ENCODE measurements around the gene XYLT1. TPM values are rescaled to one million over a fixed set of nuclear protein-coding genes. Genes with fewer than 3 reads are reported as not detected.

XYLT1 gene
- polyA plus RNA-seq, 5 donors: 4.9 to 7.2 (median 6.4) TPM

DNA sequence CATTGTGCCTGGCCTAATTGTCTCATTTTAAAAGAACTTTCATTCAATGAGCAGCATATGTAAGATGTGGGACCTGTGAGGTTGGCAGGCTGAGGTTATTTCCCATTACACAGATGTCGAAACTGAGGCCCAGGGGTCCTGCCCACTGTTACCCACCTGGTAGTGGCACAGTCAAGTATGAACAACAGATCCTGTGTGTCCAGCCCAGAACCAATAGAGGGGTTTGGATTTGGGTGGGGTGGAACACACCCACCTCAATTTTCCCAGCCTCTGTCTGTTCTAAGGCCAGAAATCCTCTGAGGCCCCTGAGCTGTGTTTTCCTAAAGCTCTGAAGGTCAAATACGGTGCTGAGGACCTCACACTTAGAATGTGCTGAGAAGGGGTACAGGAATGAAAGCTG is 179.5 kb downstream of the XYLT1 start:
- DNase-seq: no peak

DNA sequence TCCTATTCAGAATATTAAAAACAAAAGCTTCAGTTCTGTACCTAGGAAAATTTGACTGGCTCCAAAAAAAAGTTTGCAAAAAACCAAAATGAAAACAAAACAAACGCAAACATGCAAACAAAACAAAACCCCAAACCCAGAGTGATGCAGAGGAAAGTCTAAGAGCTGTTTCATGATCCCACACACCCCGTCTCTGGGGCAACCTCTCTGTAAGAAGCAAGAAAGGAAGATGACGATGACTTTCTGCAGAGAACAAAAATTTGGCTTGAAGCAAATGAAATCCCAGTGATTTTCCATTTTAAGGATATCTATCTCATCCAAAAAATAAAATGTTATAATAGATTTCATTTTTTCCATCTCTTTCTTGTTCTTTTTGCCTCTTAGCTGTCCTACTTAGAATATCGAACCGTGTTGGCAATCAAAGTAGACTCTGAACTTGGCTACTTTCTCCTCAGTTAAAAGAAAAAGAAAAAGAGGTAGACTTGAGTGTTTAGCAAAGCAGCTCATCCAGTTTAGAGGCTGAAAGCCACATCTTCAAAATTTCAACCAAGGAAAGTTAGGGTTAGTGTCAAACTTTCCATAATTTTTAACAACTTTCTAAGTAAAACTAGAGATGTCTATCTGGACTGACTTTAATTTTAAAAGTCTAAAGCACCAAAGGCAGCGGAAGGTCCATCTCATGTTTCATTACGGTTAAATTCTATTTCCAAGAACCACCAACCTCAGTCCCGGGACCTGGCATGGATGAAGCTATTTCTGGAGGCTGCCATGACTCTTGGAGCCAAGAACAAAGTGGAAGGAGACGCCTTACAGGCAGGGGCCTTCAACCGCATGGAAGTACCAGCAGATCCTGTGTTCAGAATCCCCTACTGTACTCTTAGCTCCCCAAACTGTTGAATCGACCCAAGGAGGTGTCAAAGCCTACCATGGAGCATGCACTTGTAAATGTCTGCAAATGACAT is 180.8 kb downstream of the XYLT1 start:
- DNase-seq: no peak

DNA sequence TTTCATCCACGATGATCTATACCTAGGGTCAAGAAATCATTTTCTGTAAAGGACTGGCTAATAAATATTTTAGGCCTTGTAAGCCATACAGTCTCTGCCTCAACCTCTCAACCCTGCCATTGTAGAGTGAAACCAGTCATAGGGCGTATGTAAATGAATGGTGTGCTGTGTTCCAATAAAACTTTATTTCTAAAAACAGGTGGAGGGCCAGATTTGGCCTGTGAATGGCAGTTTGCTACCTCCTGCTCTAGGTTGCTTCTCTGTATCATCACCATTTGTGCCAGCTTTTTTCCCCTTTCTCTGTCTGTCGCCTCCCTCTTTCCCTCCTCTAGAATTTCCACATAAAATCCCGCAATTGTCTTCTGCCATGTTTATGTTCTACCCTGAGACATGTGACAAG is 181.7 kb downstream of the XYLT1 start:
- DNase-seq: no peak

DNA sequence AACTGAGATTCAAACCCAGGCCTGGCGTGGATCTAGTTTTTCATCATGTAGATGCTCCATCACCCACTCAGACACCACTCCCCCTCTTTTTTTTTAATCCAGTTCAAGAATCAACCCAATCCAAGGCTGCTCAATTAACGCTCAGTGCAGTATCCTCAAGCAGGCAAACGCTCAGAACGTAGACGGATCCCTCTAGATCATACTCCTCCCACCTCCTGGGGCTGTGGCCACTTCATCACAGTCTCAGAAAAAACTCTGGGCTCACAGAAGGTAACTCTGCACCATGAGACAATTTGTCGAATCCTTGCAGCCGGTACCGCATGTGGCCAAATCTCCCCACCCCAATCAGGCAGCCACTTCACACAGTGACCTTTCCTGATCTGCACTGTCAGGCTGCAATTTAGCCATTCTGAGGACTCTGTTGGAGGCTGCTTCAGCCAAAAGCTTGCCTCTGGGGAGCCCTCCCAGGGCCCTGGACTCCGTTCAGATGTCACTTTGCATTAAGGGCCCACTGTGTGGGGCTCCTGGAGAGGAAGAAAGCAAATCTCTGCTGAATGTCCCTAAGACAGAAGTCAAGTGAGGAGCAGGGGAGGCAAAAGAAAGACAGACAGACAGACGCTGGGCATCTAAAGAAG is 183.5 kb downstream of the XYLT1 start:
- no peak for DNase-seq

DNA sequence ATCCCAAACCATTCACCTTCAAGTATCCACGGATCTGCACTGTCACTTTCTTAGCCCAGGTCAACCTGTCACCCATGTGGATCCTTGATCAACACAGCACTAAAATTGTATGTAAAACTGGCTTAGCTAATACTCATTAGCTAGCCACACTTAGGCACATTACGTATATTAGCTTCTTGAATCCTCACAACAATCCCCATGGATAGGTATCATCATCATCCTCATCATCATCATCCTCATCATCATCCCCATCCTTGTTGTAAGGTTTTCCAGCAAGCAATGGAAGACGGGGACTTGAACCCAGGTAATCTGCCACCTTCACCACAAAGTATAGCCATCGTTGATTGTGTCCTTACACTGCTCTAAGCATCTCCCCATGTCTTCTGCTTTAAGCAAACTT is 184.3 kb downstream of the XYLT1 start:
- no peak for DNase-seq

DNA sequence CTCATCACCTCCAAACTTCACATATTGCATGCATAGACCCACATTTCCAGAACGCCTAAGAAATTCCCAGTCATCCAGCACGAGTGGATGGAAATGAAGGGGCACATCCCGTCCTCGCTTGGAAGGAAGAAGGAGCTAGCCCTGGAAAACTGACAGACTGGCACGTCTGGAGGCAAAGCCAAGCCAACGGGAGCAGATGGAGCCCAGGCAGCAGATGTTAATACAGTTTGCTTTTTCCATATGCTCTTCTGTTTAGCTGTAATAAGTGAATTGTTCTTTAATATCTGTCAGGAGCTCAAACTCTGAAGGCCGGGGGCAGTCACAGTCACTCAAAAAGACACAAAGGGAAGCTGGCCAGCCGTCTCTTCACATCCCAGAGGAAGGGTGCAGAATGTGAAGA is 187.7 kb downstream of the XYLT1 start:
- no peak for DNase-seq

DNA sequence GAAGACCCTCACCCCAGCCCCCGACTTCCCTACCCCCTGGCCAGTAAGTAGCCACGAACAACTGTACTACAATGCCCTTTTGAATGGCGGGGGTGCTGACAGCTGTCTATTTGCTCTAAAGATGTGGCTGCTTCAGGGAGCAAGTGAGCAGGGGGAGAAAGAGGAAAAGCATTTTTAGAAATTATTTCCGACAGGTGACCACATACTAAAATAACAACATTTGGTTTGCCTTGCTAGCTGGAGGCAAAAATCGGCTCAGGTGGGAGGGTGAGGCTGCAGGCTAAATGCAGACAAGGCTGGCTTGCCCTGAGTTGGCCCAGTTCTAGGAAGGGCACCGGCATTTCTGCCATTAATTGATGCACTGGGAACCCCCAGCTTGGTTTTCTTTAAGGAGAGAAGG is 188.5 kb downstream of the XYLT1 start:
- no peak for DNase-seq

DNA sequence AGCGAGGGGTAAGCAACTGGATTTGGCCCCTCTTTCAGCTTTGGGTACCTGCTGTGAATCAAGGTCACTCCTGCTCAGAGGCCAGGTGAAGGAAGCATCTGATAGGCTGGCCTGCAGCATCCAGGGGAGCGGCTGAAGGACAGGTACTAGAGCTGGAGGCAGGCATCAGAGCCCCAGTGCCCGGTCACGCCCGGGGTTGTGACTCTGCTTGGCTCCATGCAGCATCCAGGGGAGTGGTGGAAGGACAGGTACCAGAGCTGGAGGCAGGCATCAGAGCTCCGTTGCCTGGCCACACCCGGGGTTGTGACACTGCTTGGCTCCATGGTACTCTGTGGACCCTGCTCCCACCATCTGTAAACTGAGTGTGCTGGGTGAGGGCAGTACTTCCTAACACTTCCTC is 189.7 kb downstream of the XYLT1 start:
- no peak for DNase-seq

DNA sequence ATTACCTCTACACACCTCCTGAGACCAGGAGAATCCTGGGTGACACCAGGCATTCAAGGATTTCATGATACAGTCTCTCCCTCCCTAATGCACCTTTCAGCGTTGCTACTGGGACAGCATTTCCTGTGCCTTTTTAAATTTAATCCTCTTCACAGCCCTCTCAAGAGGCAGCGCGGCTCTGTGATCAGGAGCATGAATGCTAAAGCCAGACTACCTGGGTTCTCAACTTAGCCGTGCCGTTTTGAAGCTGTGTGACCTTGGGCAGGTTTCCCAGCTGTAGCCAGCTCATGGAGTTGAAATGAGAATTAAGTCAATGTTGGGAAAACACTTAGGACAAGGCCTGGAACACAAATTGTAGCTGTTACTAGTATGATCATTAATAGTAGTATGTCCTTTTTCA is 191.8 kb downstream of the XYLT1 start:
- no peak for DNase-seq

DNA sequence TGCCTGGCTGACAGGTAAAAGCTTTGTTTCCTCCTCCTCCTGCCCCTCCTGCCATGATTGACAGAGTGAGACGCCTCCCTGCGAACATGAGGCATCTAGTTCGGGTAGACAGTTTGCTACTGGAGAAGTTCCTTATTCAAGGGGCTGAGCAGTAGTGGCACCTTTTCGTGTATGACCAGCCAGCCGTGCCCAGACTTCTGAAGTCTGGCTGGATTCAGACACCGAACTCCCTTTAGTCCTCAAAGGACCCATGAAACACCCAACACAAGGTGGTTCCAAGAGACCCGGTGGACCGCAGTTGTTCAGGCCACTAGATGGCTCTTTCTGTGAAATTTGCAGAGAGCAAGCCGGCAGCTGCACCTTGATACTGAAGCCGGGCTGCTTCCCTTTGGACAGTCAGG is 192.8 kb downstream of the XYLT1 start:
- DNase-seq: no peak

DNA sequence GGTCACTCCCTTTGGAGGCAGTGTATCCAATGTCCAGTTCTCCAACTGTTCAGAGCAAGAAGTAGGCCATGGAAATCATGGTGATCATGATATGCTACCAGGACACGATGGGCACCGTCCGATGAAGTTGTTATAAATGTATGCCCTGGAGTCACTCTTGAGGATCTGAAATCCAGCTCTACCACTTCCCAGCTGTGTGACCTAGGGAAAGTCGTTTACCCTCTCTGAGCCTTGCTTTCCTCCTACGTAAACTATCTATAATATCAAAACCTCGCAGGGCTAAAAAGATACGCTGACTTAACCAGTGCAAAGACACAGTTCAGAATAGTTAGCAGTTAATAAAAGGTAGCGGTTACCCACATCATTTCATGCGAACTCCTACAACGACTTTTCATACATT is 194.2 kb downstream of the XYLT1 start:
- no peak for DNase-seq

DNA sequence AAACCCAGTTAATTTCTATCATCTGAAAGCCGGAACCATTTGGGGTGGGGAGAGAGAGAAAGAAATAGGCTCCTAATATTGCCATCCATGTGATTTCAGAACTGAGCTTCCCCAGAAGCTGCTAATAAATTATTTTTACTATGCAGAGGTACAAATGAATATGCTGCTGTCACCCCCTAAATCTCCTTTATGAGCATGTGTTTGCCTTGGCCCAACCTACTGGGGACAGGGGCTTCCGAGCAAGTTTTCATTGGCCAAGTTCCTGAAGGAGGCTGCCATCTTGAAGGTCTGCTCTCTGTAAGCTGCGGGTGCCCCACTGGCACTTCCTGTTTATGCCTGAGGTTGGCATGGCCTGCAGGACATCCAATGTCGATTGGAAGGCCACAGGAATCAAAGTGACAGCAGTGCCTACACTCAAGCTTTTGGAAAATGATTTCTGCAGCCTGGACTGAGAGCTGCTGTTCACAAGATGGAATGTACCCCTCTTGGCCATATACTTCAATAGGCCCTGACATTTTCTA is 194.7 kb downstream of the XYLT1 start:
- DNase-seq: no peak

DNA sequence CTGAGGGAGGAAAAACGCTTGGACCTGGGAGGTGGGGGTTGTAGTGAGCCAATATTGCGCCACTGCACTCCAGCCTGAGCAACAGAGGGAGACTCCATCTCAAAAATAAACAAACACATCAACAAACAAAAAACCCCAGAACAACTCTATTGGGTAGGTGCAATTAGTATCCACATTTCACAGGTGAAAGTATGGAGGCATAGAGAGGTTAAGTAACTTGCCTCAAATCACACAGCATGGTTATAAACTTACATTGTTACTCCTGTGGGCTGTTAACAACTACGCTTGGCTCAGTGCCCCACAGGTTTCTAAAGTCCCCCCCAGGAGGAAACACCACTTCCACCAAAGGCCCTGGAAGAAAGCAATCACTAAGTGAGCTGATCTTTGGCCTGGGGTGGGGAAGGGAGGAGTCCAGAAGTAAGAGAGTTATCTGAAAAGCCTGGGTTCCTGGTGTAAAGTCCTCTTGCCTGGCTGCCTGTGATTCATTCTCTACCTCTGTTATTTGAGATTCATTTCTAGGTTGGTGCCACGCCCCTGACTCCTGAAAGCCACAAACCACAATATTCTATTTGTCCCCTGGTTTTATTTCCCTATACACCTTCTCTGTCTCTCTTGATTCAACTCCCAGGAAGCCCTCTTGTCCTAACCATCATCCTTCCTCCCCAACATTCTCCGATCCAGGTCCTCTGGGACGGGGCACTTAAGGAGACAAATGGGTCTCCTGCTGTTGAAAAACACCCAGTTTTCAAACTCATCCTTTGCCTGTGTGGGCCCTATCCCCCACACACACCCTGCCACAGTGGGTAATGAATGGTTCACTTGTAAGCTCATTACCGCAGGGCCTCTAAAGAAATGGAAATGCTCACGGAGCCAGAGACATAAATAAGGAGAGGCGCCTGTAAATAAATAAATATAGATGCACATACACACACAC is 195.4 kb downstream of the XYLT1 start:
- no peak for DNase-seq

DNA sequence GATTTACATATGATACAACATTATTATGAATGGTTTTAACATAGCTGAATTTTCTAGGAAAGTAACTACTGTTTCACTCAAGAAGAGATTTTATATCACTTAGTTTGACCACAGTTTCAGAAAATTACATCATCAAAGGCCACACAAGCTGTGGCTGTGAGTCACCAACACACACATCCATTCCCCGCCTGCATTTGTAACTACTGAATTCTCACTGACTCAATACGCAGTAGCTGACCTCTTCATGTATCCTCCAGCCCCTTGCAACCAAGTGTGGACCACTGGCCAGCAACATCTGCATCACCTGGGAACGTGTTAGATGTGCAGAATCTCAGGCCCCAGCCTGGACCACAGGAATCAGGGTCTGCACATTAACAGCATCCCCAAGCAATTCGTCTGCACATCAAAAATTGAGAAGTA is 197.6 kb downstream of the XYLT1 start:
- no peak for DNase-seq

DNA sequence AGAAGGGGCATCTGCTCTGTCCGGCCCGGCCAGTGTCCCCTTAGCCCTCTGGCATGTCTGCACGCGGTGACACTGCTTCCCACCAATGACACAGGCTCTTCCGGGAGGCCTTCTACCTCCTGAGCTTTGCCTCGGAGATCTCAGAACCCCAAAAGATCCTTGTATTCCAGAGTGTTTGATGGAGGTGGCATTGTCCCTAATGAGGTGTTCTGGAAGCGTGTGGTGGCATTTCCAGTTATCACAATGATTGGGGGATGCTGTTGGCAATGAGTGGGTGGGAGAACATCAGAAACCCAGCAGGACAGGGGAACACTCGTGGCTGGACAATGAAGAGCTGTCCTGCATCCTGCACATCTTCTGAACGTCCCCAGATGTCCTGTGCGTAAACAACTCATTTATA is 198.0 kb downstream of the XYLT1 start:
- no peak for DNase-seq

DNA sequence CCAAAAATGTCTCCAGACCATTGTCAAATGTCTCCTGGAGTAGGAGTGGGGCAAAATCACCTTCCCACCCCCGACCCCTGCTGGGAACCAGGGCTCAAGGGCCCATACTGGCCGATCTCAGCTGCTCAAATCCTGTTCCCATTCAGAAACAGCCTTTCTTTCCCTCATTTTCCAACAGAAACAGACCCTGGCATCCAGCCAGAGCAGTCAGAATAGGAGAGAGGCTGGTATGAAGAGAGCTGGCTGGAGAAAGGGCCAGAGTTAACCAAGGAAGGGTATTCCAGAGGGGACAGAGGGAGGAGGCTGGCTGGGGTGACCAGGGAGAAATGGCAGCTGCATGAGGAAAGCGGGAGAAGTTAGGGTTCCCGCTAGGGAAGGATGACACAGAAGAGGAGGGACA is 199.1 kb downstream of the XYLT1 start:
- DNase-seq: peak; percentile 55 to 68

DNA sequence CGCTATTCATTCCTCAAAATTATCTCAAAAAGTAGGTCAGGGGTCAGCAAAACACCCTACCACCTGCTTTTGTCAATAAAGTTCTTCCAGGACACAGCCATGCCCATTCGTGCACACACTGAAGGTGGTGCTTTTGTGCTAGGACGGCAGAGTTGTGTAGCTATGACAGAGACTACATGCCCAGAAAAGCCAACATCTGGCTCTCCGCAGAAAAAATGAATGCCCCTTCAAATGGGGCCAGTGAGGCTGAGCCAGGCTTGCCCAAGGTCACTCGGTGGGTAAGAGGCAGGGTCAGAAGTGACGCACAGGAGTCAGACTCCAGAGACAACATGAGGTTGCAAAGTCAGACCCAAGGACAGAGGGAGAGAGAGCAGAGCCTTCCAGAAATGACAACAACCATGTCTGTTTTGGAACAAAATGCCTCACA is 200.1 kb downstream of the XYLT1 start:
- DNase-seq: no peak

DNA sequence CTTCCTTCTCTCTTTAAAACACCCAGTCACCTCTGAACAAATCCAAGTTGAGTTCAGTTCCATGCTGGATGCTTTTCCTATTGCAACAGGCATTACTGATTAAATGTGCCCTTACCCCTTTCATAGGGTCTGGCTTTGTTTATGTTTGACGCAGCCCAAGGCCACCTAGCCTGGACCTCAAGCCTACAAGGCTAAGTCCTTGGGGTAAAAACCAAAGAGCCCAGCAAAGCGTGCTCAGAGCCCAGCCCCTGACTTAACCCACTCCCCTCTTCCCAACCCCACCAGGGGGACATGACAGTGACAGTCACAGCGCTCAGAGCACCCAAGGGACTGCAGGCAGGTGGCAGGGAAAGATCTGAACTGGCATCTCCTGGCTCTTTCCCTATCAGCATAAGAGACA is 200.6 kb downstream of the XYLT1 start:
- no peak for DNase-seq

DNA sequence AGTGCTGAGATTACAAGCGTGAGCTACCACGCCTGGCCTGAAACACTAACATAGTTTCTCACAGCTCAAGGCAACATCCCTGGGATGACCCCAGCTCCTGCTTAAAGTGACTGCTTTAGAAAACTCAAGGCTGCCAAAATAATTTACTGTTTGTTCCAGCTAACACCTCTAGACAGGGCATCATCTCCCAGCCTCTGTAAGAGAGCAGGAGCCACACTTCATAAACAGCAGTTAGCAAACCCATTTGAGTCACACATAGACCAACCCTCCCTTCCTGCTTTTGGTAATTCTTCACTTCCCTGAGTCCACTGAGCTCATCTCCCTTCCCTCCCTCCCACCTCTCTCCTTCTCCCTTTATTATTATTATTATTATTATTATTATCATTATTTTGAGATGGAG is 201.3 kb downstream of the XYLT1 start:
- no peak for DNase-seq

DNA sequence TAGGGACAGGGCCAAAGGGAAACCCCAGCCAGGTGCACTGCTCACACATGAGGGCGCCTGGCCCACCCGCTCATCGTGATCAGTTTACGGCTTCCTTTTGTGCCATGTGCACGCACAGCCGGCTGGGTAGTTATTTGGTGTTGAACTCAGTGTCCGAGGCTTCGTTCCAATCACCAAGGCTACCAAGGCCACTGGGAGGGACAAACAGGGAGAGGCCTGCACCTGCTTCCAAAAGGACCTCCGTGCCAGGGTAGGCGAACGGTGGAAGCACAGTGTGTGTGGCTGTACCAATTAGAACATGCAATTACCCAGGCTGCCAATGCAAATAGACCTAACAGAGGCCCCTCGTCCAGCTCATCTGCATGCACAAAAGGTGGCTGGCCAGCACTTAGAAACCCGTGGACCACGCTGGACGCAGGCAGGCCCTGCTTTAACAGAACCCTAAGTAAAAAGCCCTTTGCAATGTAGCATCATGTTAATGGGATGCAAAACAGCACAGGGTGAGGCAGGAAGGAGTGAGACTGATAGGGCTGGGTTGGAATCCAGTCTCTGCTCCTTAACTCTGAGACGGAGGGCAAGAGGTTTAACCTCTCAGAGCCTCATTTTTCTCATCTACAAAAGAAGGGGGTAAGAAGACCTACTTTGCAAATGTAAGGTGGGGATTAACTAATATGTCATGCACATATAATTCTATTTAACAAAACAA is 204.0 kb downstream of the XYLT1 start:
- DNase-seq: no peak

DNA sequence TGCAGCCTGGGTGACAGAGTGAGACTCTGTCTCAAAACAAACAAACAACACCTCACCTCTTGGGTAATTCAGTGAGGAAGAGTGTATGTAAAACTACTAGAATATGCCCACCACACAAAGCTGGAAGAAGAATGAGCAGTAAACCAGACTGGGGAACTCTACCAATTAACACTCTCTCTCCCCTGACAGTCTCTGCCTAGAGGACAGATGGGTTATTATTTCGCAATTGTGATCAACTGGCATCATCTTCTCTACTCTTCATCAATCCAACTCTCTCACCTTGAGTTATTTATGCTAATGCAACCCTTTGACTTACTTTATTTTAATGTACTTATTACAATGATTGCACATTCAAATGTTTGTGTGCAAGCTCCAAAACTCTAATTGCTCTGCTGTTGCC is 205.6 kb downstream of the XYLT1 start:
- no peak for DNase-seq
